ENCODE data around the gene ARHGEF12. TPM values are rescaled to one million over a fixed set of nuclear protein-coding genes. Genes with fewer than 3 reads are reported as not detected.

ARHGEF12 gene
- polyA plus RNA-seq, 1 donor (not counting 4 experiments of a cell fraction or from before 2014, with no cell fraction given) = 28.8 TPM

GRCh38 chr11:120343429-120343828 is 7.2 kb downstream of the ARHGEF12 start:
- dilution Hi-C loops (cut with MboI; ENCODE audit: extremely low pct_ligation_motif_present, low sequenced_read_pairs) = no loop called here
- DNase-seq (ENCODE audit: low read depth, low spot score) = no peak
- no peak for FAIRE-seq
- H3K79me2 ChIP-seq (ENCODE audit: control insufficient read depth, insufficient read depth, low read length) = peaks cover 55% of the 10 kb centered on the region
- H3K9me3 ChIP-seq (ENCODE audit: control insufficient read depth, low read depth, low read length) = no peaks in the 10 kb centered on the region
- no peak overlapping the region for H2AFZ ChIP-seq (ENCODE audit: control insufficient read depth, low read length)
- TF ChIP-seq CTCF (optimal IDR thresholded peaks at IDR 0.05 in 1 of 3, IDR thresholded peaks at IDR 0.05 in 1 of 3, conservative IDR thresholded peaks at IDR 0.05 in 1 of 3; ENCODE audit: extremely low read depth in 1 of 3, insufficient read depth in 2 of 3, low read length in 3 of 3) = no peak
- no peak for TF ChIP-seq EZH2 (IDR thresholded peaks at IDR 0.05; ENCODE audit: low read length)
- H3K4me2 ChIP-seq (ENCODE audit: control insufficient read depth, extremely low read depth, insufficient read depth, low read depth, low read length) = no peak overlapping the region
- no peak overlapping the region for H3K4me3 ChIP-seq (ENCODE audit: control insufficient read depth in 2 of 3, extremely low read depth in 1 of 3, insufficient read depth in 2 of 3, low read depth in 1 of 3, low read length in 3 of 3)
- peaks cover 22% of the 10 kb centered on the region for H4K20me1 ChIP-seq (ENCODE audit: control insufficient read depth, extremely low read depth, insufficient read depth, low read length)
- H3K27ac ChIP-seq (ENCODE audit: control insufficient read depth, insufficient read depth, low read length) = no peak overlapping the region
- H3K9ac ChIP-seq (ENCODE audit: control insufficient read depth, extremely low read depth, insufficient read depth, low read length) = no peak overlapping the region
- peaks cover 65% of the 10 kb centered on the region for H3K4me1 ChIP-seq (ENCODE audit: control insufficient read depth, extremely low read depth, insufficient read depth, low read length)
- H3K27me3 ChIP-seq (ENCODE audit: control insufficient read depth, extremely low read depth, insufficient read depth, low read length) = no peaks in the 10 kb centered on the region
- H3K9me1 ChIP-seq (ENCODE audit: control insufficient read depth, extremely low read depth, insufficient read depth, low read length) = peaks cover 2% of the 10 kb centered on the region
- no peaks in the 10 kb centered on the region for H3K36me3 ChIP-seq (ENCODE audit: control insufficient read depth in 2 of 2, extremely low read depth in 1 of 2, insufficient read depth in 2 of 2, low read length in 2 of 2)

- DNase-seq (ENCODE audit: low read depth, low spot score) (no peak), FAIRE-seq (peak; percentile 96)
- no peaks in the 10 kb centered on the region for H3K9me3 ChIP-seq (ENCODE audit: control insufficient read depth, low read depth, low read length)
- H4K20me1 ChIP-seq (ENCODE audit: control insufficient read depth, extremely low read depth, insufficient read depth, low read length) = peaks cover 20% of the 10 kb centered on the region
- no peak overlapping the region for H3K9ac ChIP-seq (ENCODE audit: control insufficient read depth, extremely low read depth, insufficient read depth, low read length)
- no peak overlapping the region for H3K27ac ChIP-seq (ENCODE audit: control insufficient read depth, insufficient read depth, low read length)
- H3K4me2 ChIP-seq (ENCODE audit: control insufficient read depth, extremely low read depth, insufficient read depth, low read depth, low read length) = peak overlapping the region; percentile 57
- no peaks in the 10 kb centered on the region for H3K27me3 ChIP-seq (ENCODE audit: control insufficient read depth, extremely low read depth, insufficient read depth, low read length)
- H3K36me3 ChIP-seq (ENCODE audit: control insufficient read depth in 2 of 2, extremely low read depth in 1 of 2, insufficient read depth in 2 of 2, low read length in 2 of 2) = no peaks in the 10 kb centered on the region
- H3K79me2 ChIP-seq (ENCODE audit: control insufficient read depth, insufficient read depth, low read length) = peaks cover 51% of the 10 kb centered on the region
- TF ChIP-seq EZH2 (IDR thresholded peaks at IDR 0.05; ENCODE audit: low read length) = no peak
- TF ChIP-seq CTCF (optimal IDR thresholded peaks at IDR 0.05 in 1 of 3, IDR thresholded peaks at IDR 0.05 in 1 of 3, conservative IDR thresholded peaks at IDR 0.05 in 1 of 3; ENCODE audit: extremely low read depth in 1 of 3, insufficient read depth in 2 of 3, low read length in 3 of 3) = no peak
- H3K4me1 ChIP-seq (ENCODE audit: control insufficient read depth, extremely low read depth, insufficient read depth, low read length) = peaks cover 55% of the 10 kb centered on the region
- peaks cover 2% of the 10 kb centered on the region for H3K9me1 ChIP-seq (ENCODE audit: control insufficient read depth, extremely low read depth, insufficient read depth, low read length)
- dilution Hi-C loops (cut with MboI; ENCODE audit: extremely low pct_ligation_motif_present, low sequenced_read_pairs) = no loop called here
- H3K4me3 ChIP-seq (ENCODE audit: control insufficient read depth in 2 of 3, extremely low read depth in 1 of 3, insufficient read depth in 2 of 3, low read depth in 1 of 3, low read length in 3 of 3) = no peak overlapping the region
- no peak overlapping the region for H2AFZ ChIP-seq (ENCODE audit: control insufficient read depth, low read length)
These were observed 8.2 kb downstream of the ARHGEF12 start for GRCh38 chr11:120344302-120345004.
